DOHH2 (cell line): ENCODE measurements around the gene TNFRSF9.

ENCODE experiments used
- EZH2phosphoT487 ChIP-seq: fragments of 200-600 bp; sonication (generic); IDR thresholded peaks from 2 replicates; pipeline ENCODE4 v1.6.1; 2017; ENCODE audit warnings: borderline replicate concordance, mild to moderate bottlenecking, antibody characterized with exemption, low read length, moderate library complexity, mixed read lengths
- TF ChIP-seq, protein P1 (sequence below): fragments of 200-600 bp; sonication (generic); IDR thresholded peaks from one replicate; pipeline ENCODE4 v1.5.1; 2014; ENCODE audit warnings: antibody characterized with exemption, mild to moderate bottlenecking, low read depth, low read length; ENCODE audit not compliant: poor library complexity, severe bottlenecking

DNA sequence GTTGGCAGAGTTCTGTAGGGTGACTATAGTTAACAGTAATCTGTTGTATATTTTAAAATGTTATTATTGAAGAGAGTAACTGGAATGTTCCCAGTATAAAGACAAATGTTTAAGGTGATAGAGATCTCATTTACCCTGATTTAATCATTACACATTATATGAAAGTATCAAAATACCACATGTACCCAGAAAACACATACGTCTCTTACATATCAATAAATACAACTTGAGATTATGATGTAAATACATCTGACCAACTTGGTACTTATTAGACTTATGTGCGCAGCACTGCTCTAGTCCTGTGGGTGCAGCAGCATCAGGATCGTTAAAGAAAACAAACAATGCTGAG is 20.2 kb upstream of the TNFRSF9 start:
- TF ChIP-seq, protein P1, sequence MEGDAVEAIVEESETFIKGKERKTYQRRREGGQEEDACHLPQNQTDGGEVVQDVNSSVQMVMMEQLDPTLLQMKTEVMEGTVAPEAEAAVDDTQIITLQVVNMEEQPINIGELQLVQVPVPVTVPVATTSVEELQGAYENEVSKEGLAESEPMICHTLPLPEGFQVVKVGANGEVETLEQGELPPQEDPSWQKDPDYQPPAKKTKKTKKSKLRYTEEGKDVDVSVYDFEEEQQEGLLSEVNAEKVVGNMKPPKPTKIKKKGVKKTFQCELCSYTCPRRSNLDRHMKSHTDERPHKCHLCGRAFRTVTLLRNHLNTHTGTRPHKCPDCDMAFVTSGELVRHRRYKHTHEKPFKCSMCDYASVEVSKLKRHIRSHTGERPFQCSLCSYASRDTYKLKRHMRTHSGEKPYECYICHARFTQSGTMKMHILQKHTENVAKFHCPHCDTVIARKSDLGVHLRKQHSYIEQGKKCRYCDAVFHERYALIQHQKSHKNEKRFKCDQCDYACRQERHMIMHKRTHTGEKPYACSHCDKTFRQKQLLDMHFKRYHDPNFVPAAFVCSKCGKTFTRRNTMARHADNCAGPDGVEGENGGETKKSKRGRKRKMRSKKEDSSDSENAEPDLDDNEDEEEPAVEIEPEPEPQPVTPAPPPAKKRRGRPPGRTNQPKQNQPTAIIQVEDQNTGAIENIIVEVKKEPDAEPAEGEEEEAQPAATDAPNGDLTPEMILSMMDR: no peak
- TF ChIP-seq EZH2phosphoT487: no peak
